Testis (tissue), 2 donors: ENCODE data around the gene MYB.

Experiments used
- CTCF ChIP-seq, 3 experiments: fragments of 450-650 bp in 2 of 3; fragments of 200-600 bp in 1 of 3; sonication (generic) in 1 of 3; IDR thresholded peaks; one replicate each; pipeline ENCODE4 v1.5.1; 2016 to 2019; ENCODE audit warnings: antibody characterized with exemption in 3 of 3, mild to moderate bottlenecking in 2 of 3, moderate library complexity in 1 of 3
- POLR2A ChIP-seq: fragments of 450-650 bp; IDR thresholded peaks from one replicate; pipeline ENCODE4 v1.6.1; 2017; ENCODE audit warnings: antibody characterized with exemption, mild to moderate bottlenecking, moderate library complexity

GRCh38 chr6:135135835-135136234 lies 45.3 kb upstream of the MYB start:
- TF ChIP-seq CTCF (IDR thresholded peaks at IDR 0.05) (no peak), POLR2A (no peak)
